Brain microvascular endothelial cell (primary cell): ENCODE results near the gene BTBD2.

Experiments used
- DNase-seq: peaks from one replicate; pipeline ENCODE4 v3.0.0-alpha.2; 2020
- H3K27ac ChIP-seq: fragments of 250-450 bp; sonication (Bioruptor Pico); 2 replicates; pipeline ENCODE4 v1.5.1; 2020; ENCODE audit warnings: mild to moderate bottlenecking, moderate library complexity
- H3K27me3 ChIP-seq: fragments of 250-450 bp; sonication (Bioruptor Pico); replicated peaks from 2 replicates; pipeline ENCODE4 v1.5.1; 2020; ENCODE audit warnings: mild to moderate bottlenecking
- H3K36me3 ChIP-seq: fragments of 250-450 bp; sonication (Bioruptor Pico); replicated peaks from 2 replicates; pipeline ENCODE4 v1.5.1; 2020; ENCODE audit warnings: mild to moderate bottlenecking
- H3K4me3 ChIP-seq: 2 replicates; pipeline ENCODE4 v1.5.1; 2011; ENCODE audit warnings: low read depth, mild to moderate bottlenecking, control low read depth, low read length, moderate library complexity
- in situ Hi-C: cut with HindIII; loops from 2 replicates; pipeline ENCODE4 v1.10.0; 2017; ENCODE audit warnings: low sequenced_read_pairs, low pct_ligation_motif_present
- TF ChIP-seq, protein P1 (sequence below): IDR thresholded peaks from 2 replicates; pipeline ENCODE4 v1.5.1; 2011; ENCODE audit warnings: low read depth, mild to moderate bottlenecking, moderate library complexity, low read length, control low read depth, inconsistent platforms; ENCODE audit errors: missing control alignments

Gene BTBD2

DNA sequence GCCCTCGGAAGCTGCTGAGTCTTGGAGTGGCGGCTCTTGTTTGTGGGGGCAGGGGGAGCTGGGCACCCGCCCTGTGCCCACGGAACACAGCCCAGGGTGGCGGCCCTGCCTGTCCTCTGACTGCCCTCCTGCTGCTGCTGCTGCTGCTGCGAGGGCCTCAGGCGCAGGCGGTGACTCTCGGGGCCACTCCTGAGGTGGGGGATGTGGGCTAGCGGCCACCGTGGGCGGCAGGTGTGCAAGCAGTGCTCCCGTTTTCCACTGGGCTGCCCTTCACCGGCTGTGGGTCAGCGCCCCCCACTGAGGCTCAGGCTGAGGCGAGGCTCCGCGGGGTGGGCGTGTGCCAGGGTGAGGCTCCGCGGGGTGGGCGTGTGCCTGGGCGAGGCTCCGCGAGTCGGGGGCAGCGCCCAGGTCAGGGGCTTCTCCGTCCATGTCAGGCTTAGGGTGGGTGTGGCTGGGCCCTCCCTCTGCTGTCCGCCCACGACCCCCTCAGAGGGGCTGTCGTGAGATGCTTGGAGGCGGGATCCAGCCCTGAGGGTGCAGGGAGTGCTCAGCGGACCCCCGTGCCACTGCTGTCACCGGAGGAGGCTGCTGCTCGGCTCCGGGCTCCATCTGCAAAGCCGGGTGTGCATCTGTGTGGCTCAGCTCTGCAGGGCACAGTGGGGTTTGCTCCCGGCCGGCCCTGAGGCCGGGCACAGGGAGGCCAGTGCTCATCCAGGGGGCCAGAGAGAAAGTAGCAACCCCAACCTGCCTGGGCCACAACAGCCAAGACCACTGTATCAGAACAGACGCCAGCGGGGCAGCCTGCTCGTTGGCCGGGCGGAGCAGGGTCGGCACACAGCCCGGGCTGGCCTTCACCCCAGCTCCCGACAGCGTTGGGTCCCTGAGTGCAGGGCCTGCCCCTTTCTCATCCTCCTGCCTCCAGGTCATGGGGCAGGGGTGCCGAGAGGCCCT, 60.1 kb downstream of the BTBD2 start:
- DNase-seq = no peak
- H3K4me3 ChIP-seq = no peak overlapping the region
- no peak overlapping the region for H3K27ac ChIP-seq
- in situ Hi-C loops = no loop called here
- H3K27me3 ChIP-seq = no peaks in the 10 kb centered on the region
- H3K36me3 ChIP-seq = peaks cover 7% of the 10 kb centered on the region
- TF ChIP-seq, protein P1, sequence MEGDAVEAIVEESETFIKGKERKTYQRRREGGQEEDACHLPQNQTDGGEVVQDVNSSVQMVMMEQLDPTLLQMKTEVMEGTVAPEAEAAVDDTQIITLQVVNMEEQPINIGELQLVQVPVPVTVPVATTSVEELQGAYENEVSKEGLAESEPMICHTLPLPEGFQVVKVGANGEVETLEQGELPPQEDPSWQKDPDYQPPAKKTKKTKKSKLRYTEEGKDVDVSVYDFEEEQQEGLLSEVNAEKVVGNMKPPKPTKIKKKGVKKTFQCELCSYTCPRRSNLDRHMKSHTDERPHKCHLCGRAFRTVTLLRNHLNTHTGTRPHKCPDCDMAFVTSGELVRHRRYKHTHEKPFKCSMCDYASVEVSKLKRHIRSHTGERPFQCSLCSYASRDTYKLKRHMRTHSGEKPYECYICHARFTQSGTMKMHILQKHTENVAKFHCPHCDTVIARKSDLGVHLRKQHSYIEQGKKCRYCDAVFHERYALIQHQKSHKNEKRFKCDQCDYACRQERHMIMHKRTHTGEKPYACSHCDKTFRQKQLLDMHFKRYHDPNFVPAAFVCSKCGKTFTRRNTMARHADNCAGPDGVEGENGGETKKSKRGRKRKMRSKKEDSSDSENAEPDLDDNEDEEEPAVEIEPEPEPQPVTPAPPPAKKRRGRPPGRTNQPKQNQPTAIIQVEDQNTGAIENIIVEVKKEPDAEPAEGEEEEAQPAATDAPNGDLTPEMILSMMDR = no peak

DNA sequence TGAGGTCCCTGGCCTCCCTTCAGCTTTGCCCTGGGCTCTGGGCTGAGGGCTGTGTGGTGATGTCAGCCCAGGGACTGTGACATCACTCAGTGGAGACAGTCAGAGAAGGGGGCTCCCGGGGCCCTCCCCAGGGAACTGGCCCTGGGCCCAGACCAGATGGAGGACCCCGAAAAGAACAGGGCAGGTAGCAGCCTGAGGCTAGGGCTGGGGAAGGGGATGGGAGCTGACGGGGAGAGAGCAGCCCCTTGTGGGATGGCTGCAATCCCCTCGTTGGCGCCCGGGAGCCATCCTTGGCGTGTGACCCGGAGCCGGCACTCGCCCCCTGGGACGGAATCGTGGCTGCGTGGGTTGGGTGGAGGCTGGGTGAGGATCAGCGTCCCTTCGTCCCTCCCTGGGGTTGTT, 61.0 kb downstream of the BTBD2 start:
- in situ Hi-C loops = no loop called here
- Histone ChIP-seq H3K27me3 (no peaks in the 10 kb centered on the region), H3K4me3 (no peak overlapping the region), H3K36me3 (peaks cover 7% of the 10 kb centered on the region), H3K27ac (no peak overlapping the region)
- no peak for DNase-seq
- TF ChIP-seq, protein P1 = no peak

DNA sequence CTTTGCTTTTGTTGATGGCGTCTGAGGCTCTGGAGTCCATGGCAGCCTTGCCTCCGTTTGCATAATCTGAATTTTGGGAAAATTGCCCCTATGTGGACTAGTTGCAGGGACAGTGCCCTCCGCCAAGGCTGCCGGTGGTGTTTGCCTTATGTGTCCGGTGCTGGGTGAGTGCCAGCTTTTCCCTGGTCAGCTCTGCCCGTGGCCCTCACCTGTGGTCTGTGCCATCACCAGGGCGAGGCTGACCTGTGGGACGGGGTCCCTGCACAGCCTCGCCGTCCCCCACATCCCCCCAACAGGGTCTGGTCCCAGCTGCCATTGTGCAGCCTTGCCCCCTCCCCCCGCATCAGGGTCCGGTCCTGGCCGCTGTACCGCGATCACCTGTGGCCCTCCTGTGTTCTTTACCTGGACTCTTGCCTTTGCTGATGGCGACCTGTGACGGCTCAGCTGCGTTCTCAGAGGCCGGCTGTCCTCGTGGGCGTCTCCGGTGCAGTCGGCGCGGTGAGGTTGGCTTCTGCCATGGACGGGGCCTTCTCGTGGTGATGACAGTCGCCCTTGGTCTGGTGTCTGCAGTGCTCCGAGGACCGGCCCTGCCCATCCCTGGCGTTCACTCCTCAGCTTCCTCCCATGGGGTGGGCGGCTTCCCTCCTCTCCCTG, 61.9 kb downstream of the BTBD2 start:
- TF ChIP-seq, protein P1 = no peak
- Histone ChIP-seq H3K27ac (no peak overlapping the region), H3K36me3 (peaks cover 7% of the 10 kb centered on the region), H3K27me3 (no peaks in the 10 kb centered on the region), H3K4me3 (no peak overlapping the region)
- in situ Hi-C loops = no loop called here
- no peak for DNase-seq

DNA sequence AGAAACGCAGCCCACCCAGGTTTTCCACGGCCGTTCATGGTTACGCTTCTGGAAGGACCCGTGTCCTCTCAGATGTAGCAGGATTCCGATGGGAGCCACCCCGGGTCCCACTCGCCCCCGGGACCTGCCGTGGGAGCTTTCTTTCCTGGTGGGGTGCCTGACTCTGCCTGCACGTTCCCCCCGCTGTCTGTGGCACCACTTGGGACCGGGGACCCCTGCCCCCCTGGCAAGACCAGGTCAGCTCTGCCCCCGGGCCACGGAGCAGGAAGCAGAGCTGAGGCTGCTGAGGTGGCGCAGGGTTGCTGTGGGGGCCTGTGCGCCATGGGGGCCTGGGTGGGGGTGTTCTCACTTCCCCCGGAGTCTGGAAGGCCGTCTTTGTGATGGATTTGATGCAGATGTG, 62.5 kb downstream of the BTBD2 start:
- DNase-seq = no peak
- Histone ChIP-seq H3K4me3 (no peak overlapping the region), H3K27ac (no peak overlapping the region), H3K27me3 (no peaks in the 10 kb centered on the region), H3K36me3 (peaks cover 7% of the 10 kb centered on the region)
- in situ Hi-C loops = no loop called here
- TF ChIP-seq, protein P1 = no peak

DNA sequence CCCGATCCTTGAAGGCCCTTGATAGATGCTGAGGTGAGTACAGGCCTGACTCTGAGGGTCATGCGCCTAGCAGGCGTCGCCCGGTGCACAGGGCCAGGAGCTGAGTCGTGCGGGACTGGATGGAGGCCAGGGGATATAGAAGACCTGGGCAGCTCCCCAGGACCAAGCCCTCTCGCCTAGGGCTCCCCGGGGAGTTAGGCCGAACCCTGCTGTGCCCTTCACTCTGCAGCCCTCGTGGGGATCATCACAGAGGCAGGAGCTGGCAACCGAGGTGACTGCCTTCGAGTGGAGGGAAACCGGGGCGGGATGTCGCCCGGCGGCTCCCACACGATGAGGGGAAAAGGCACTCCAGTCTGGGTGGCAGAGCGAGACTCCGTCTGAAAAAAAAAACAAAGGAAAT, 62.9 kb downstream of the BTBD2 start:
- DNase-seq = no peak
- TF ChIP-seq, protein P1 = no peak
- H3K27ac ChIP-seq = no peak overlapping the region
- in situ Hi-C loops = no loop called here
- no peaks in the 10 kb centered on the region for H3K27me3 ChIP-seq
- peaks cover 7% of the 10 kb centered on the region for H3K36me3 ChIP-seq
- no peak overlapping the region for H3K4me3 ChIP-seq
